CD4-positive, alpha-beta T cell (primary cell): ENCODE data around the gene THAP7. TPM values are rescaled to one million over a fixed set of nuclear protein-coding genes. Genes with fewer than 3 reads are reported as not detected.
A peak's percentile ranks its signal among the peaks of the same experiment; 100 is the strongest.

ENCODE experiments used
- ATAC-seq: fragments of 200-7000 bp; cut with Tn5 transposase; one replicate; pipeline ENCODE4 v1.10.0; 2022; ENCODE audit warnings: mild to moderate bottlenecking; ENCODE audit not compliant: poor library complexity
- CTCF ChIA-PET: fragments of 350-600 bp; sonication (Branson Sonifier 250); formaldehyde crosslinking; loops from one replicate; lab custom pipeline; 2021; ENCODE audit warnings: antibody characterized with exemption, inconsistent platforms; lab: Charles Lee
- POLR2A ChIA-PET: fragments of 350-600 bp; sonication (Branson Sonifier 250); formaldehyde crosslinking; loops from one replicate; lab custom pipeline; 2021; ENCODE audit warnings: antibody characterized with exemption, inconsistent platforms; lab: Charles Lee
- DNase-seq, 14 experiments: peaks; one replicate each; pipeline ENCODE4 v3.0.0-alpha.2; 2013 to 2020; ENCODE audit warnings: mixed read lengths in 2 of 14
- H3K27ac ChIP-seq, 2 donors: one replicate each; pipeline versions ENCODE4 v1.5.1 to v1.7.0; 2013; ENCODE audit warnings: low read length in 2 of 2, low read depth in 1 of 2, mild to moderate bottlenecking in 1 of 2
- H3K27me3 ChIP-seq, 2 experiments: 1 replicate in 1 of 2; 2 replicates in 1 of 2; pipeline versions ENCODE4 v1.6.1 to v1.7.0; 2013; ENCODE audit warnings: low read length in 2 of 2, control low read depth in 1 of 2, mild to moderate bottlenecking in 1 of 2, moderate library complexity in 1 of 2; ENCODE audit not compliant: insufficient read depth in 2 of 2, control insufficient read depth in 1 of 2
- H3K36me3 ChIP-seq: one replicate; pipeline ENCODE4 v1.6.1; 2013; ENCODE audit warnings: low read length, control low read depth; ENCODE audit not compliant: insufficient read depth
- H3K4me1 ChIP-seq: one replicate; pipeline ENCODE4 v1.6.1; 2013; ENCODE audit warnings: low read length, control low read depth; ENCODE audit not compliant: insufficient read depth
- H3K4me3 ChIP-seq: one replicate; pipeline ENCODE4 v1.5.1; 2013; ENCODE audit warnings: mild to moderate bottlenecking, low read length, moderate library complexity
- H3K9me3 ChIP-seq, 2 experiments: 1 replicate in 1 of 2; 2 replicates in 1 of 2; pipeline versions ENCODE4 v1.6.1 to v1.7.0; 2013; ENCODE audit warnings: low read length in 2 of 2, mild to moderate bottlenecking in 2 of 2, control low read depth in 1 of 2, moderate library complexity in 1 of 2; ENCODE audit not compliant: control insufficient read depth in 1 of 2, insufficient read depth in 1 of 2
- H3K27ac Mint-ChIP-seq: one replicate; pipeline ENCODE4 v1.8.0; 2020; ENCODE audit warnings: mixed read lengths
- H3K27me3 Mint-ChIP-seq: one replicate; pipeline ENCODE4 v1.8.0; 2021; ENCODE audit warnings: mixed read lengths
- H3K36me3 Mint-ChIP-seq: one replicate; pipeline ENCODE4 v1.8.0; 2021; ENCODE audit warnings: low read depth, mixed read lengths
- H3K4me1 Mint-ChIP-seq: one replicate; pipeline ENCODE4 v1.8.0; 2021; ENCODE audit warnings: low read depth, mixed read lengths
- H3K4me3 Mint-ChIP-seq: one replicate; pipeline ENCODE4 v1.8.0; 2020; ENCODE audit warnings: mild to moderate bottlenecking, mixed read lengths
- H3K9me3 Mint-ChIP-seq: one replicate; pipeline ENCODE4 v1.8.0; 2020; ENCODE audit warnings: mixed read lengths
- intact Hi-C, 2 experiments: fragments of 100-400 bp; cut with DNase I in 1 of 2; cut with micrococcal nuclease in 1 of 2; formaldehyde crosslinking; loops; one replicate each; pipeline versions ENCODE4 v1.15.1 to v1.9.0; 2023 to 2025; cut with DNase I, micrococcal nuclease
- total RNA-seq, 174 experiments: library from RNA in 2 of 174; stranded (reverse) in 2 of 174; gene quantifications; one replicate each; pipeline ENCODE4 v1.2.3 and lab custom pipeline; 2021 to 2026
- TF ChIP-seq, protein P1 (sequence below): fragments of 200-600 bp; IDR thresholded peaks from one replicate; pipeline ENCODE4 v1.8.0; 2022; ENCODE audit warnings: antibody characterized with exemption, mild to moderate bottlenecking

THAP7 gene
- total RNA-seq, 2 experiments from 2014 or later, result 82.7 to 84.0 TPM

DNA sequence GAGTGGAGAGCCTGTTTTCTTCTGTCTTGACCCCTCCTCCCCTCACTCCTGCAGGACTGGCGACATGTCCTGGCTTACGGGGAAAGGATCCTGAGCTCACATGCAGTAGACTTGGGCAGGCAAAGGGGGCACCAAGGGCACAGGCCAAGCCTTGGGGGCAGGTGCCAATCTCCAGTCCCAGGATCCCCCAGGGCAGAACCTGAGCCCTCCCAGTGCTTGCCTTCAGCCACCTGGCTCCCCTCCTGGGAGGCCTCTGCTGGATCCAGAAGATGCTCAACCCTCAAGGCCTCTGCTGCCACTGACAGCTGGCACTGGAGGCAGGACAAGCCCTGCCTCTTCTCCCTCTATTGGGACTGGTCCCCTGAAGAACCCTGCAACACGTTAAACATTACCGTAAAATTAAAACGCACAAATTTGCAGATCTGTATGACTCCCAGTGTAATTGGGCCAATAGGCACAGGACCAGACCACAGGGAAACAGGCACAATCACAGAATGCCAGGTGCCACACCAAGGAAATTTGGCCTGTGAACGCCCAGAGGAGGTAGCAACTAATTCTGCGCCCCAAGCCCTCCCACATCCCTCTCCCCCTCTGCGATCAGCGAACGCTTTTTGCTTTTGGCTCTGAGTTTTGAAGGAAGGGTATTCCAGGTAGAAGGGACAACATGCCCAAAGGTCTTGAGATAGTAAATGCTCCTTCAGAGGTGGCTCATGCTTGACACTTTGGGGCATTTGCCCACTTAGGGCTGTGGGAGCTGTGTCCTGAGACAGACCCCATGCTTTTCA, 20.8 kb downstream of the THAP7 start:
- no peaks in the 10 kb centered on the region for H3K27me3 ChIP-seq
- H3K36me3 Mint-ChIP-seq, result peaks cover 11% of the 10 kb centered on the region
- H3K4me3 Mint-ChIP-seq, result peak overlapping the region; percentile 97
- ATAC-seq (no peak), DNase-seq (no peak)
- H3K36me3 ChIP-seq, result peaks cover 19% of the 10 kb centered on the region
- peaks cover 48% of the 10 kb centered on the region for H3K4me1 Mint-ChIP-seq
- intact Hi-C loops, result loop anchor here (1.0 to 10.0 kb wide), 3 partner anchors 21 to 126 kb away; partner anchors contain the start of genes THAP7 (in 2 of the 2), CRKL (in 1 of the 2), PI4KA (in 1 of the 2) and SNAP29 (in 1 of the 2)
- H3K9me3 Mint-ChIP-seq, result no peaks in the 10 kb centered on the region
- ChIA-PET CTCF (interaction anchor here (1.5 kb wide), 1 partner anchor 22 kb away, joined by 7 read pairs; no protein-coding TSS in a partner anchor), POLR2A (interaction anchor here (0.7 to 4.6 kb wide), 3 partner anchors 9 to 21 kb away, joined by 3 to 25 read pairs (median 16); partner anchors contain the start of gene THAP7)
- H3K27ac Mint-ChIP-seq, result peak overlapping the region; percentile 87
- peaks cover 6 to 18% of the 10 kb centered on the region in 2 experiments for H3K9me3 ChIP-seq
- peaks cover 49% of the 10 kb centered on the region for H3K4me1 ChIP-seq
- TF ChIP-seq, protein P1, sequence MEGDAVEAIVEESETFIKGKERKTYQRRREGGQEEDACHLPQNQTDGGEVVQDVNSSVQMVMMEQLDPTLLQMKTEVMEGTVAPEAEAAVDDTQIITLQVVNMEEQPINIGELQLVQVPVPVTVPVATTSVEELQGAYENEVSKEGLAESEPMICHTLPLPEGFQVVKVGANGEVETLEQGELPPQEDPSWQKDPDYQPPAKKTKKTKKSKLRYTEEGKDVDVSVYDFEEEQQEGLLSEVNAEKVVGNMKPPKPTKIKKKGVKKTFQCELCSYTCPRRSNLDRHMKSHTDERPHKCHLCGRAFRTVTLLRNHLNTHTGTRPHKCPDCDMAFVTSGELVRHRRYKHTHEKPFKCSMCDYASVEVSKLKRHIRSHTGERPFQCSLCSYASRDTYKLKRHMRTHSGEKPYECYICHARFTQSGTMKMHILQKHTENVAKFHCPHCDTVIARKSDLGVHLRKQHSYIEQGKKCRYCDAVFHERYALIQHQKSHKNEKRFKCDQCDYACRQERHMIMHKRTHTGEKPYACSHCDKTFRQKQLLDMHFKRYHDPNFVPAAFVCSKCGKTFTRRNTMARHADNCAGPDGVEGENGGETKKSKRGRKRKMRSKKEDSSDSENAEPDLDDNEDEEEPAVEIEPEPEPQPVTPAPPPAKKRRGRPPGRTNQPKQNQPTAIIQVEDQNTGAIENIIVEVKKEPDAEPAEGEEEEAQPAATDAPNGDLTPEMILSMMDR, result no peak
- H3K4me3 ChIP-seq, result peak overlapping the region; percentile 76
- peak overlapping the region; percentile 69 to 80 for H3K27ac ChIP-seq
- H3K27me3 Mint-ChIP-seq, result no peaks in the 10 kb centered on the region

DNA sequence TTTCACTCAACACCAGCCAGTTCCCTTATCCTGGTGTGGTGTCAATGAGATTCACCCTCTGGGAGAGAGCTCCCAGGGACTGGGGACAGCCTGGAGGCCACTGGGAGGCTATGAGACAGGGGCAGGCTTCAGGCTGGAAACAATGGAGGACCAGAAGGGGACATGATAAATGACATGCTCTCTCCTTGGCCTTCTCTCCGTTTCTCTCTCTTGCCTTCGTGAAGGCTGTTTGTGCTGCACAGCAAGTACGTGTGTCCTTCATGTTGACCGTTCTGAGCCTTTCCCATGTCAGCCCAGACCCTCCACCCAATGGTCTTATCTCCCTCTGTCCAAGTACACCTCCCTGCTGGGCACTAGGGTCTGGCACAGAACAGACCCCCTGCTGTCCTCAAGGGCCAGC, 21.4 kb downstream of the THAP7 start:
- Histone ChIP-seq H3K4me1 (peaks cover 49% of the 10 kb centered on the region), H3K27me3 (no peaks in the 10 kb centered on the region), H3K4me3 (no peak overlapping the region), H3K9me3 (peaks cover 6 to 18% of the 10 kb centered on the region in 2 experiments), H3K27ac (no peak overlapping the region), H3K36me3 (peaks cover 14% of the 10 kb centered on the region)
- Mint-ChIP-seq H3K36me3 (peaks cover 10% of the 10 kb centered on the region), H3K4me1 (peaks cover 48% of the 10 kb centered on the region), H3K4me3 (peak overlapping the region; percentile 97), H3K9me3 (no peaks in the 10 kb centered on the region), H3K27ac (peak overlapping the region; percentile 87), H3K27me3 (no peaks in the 10 kb centered on the region)
- ATAC-seq (no peak), DNase-seq (no peak)
- POLR2A ChIA-PET, result interaction anchor here (0.7 to 4.6 kb wide), 3 partner anchors 9 to 22 kb away, joined by 3 to 25 read pairs (median 16); partner anchors contain the start of gene THAP7
- CTCF ChIA-PET, result no interaction called here
- TF ChIP-seq, protein P1, result no peak
- intact Hi-C loops, result loop anchor here (5.0 to 10.0 kb wide), 2 partner anchors 63 to 126 kb away; partner anchors contain the start of genes CRKL (in 1 of the 2), PI4KA (in 1 of the 2) and SNAP29 (in 1 of the 2)

DNA sequence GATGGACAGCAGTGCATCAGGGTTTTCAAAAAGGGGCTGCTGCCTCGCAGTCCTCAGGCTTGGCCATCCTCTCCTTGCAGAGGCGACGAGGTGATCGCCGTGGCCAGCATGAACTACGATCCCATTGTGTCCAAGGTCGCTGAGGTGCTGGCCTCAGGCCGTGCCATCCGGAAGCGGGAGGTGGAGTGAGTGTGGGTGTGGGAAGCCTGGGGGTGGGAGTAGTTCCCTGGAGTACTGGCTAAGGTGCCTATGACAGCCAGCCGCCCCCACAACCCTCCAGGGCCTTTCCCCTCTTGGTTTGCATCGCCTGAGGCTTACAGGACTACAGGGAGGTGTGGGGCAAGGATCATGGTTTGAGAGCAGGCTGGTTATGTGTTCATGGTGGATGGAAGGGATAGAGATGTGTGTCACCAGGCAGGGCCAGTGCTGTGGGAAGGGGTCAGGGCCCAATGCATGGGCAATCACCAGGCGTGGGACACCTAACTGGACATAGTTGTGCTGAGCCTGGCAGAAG, 21.9 kb downstream of the THAP7 start:
- H3K27ac Mint-ChIP-seq, result peak overlapping the region; percentile 87
- no peak for ATAC-seq
- H3K36me3 ChIP-seq, result peaks cover 11% of the 10 kb centered on the region
- DNase-seq, result no peak
- H3K27ac ChIP-seq, result no peak overlapping the region
- intact Hi-C loops, result loop anchor here (5.0 to 10.0 kb wide), 3 partner anchors 63 to 125 kb away; partner anchors contain the start of genes CRKL (in 1 of the 2), PI4KA (in 1 of the 2) and SNAP29 (in 1 of the 2)
- peak overlapping the region; percentile 97 for H3K4me3 Mint-ChIP-seq
- peaks cover 6 to 18% of the 10 kb centered on the region in 2 experiments for H3K9me3 ChIP-seq
- peaks cover 48% of the 10 kb centered on the region for H3K4me1 Mint-ChIP-seq
- H3K27me3 ChIP-seq, result no peaks in the 10 kb centered on the region
- ChIA-PET CTCF (no interaction called here), POLR2A (interaction anchor here (0.7 to 4.6 kb wide), 2 partner anchors 10 to 20 kb away, joined by 3 to 25 read pairs; no protein-coding TSS in a partner anchor)
- TF ChIP-seq, protein P1, result no peak
- peaks cover 49% of the 10 kb centered on the region for H3K4me1 ChIP-seq
- no peaks in the 10 kb centered on the region for H3K27me3 Mint-ChIP-seq
- no peak overlapping the region for H3K4me3 ChIP-seq
- H3K36me3 Mint-ChIP-seq, result peaks cover 10% of the 10 kb centered on the region
- H3K9me3 Mint-ChIP-seq, result no peaks in the 10 kb centered on the region
